ENCODE results near the gene OR2F1.

DNA sequence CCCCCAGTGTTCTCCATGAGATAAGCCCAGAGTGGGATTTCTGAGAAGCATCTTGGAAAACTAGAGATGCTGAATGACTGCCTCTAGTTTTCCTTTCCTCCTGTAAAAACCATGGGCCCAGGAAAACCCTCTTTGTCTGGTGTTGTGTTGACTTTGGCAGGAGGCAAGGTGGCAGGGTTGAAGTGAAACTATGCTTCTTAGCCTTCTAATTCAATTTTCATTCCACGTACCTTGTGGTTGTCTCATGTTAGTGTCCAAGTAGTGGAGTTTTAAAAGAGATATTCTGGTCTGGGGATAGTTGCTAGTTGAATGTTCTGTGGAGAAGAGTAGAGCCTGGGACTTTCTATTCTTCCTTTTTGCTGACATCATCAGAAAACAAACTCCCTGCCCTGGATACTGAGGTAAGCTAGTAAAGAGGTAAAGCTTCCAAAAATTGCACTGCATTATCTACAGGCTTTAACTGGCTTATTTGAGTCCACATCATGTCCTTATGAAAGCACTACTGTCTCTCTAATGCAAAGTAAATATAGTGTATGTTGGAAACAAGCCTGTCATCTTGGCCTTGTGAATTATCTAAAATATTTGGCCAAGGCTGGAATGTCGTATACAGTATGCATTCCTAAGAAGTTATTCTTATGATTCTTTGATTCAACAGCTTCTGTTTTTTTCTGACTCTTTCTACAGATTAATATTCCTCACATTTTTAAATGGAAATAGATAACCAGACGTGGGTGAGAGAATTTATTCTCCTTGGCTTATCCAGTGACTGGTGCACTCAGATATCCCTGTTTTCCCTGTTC, 19.9 kb upstream of the OR2F1 start, which contains the start of gene OR2F2:
- TF ChIP-seq, protein P1, sequence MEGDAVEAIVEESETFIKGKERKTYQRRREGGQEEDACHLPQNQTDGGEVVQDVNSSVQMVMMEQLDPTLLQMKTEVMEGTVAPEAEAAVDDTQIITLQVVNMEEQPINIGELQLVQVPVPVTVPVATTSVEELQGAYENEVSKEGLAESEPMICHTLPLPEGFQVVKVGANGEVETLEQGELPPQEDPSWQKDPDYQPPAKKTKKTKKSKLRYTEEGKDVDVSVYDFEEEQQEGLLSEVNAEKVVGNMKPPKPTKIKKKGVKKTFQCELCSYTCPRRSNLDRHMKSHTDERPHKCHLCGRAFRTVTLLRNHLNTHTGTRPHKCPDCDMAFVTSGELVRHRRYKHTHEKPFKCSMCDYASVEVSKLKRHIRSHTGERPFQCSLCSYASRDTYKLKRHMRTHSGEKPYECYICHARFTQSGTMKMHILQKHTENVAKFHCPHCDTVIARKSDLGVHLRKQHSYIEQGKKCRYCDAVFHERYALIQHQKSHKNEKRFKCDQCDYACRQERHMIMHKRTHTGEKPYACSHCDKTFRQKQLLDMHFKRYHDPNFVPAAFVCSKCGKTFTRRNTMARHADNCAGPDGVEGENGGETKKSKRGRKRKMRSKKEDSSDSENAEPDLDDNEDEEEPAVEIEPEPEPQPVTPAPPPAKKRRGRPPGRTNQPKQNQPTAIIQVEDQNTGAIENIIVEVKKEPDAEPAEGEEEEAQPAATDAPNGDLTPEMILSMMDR (IDR thresholded peaks at IDR 0.05; ENCODE audit: borderline replicate concordance, extremely low read depth, low read length, poor library complexity, severe bottlenecking): no peak
- TF ChIP-seq EZH2 (IDR thresholded peaks at IDR 0.05; ENCODE audit: borderline replicate concordance, low read depth, low read length, severe bottlenecking): no peak

Data from DND-41 (cell line).